Endothelial cell of umbilical vein (primary cell): ENCODE data around the gene KAZN. TPM values are rescaled to one million over a fixed set of nuclear protein-coding genes. Genes with fewer than 3 reads are reported as not detected.

Experiments used
- BruUV-seq: library from RNA; stranded (reverse); fragments of 400-500 nt; replicated peaks from 2 replicates; lab custom pipeline; 2021; lab: Mats Ljungman, UMichigan
- CTCF ChIA-PET: fragments of 300-600, 350-600 bp; sonication (Branson Sonifier 250); formaldehyde crosslinking; loops from one replicate; lab custom pipeline; 2021; ENCODE audit warnings: antibody characterized with exemption, inconsistent platforms; lab: Charles Lee
- POLR2A ChIA-PET: fragments of 300-600, 350-600 bp; sonication (Branson Sonifier 250); formaldehyde crosslinking; loops from one replicate; lab custom pipeline; 2021; ENCODE audit warnings: antibody characterized with exemption, inconsistent platforms; lab: Charles Lee
- DNase-seq: peaks from one replicate; pipeline ENCODE4 v3.0.0-alpha.2; 2011; ENCODE audit warnings: low read depth, low spot score
- FAIRE-seq: peaks from 2 replicates; lab custom pipeline; 2011; peaks lifted over from hg19 to GRCh38; lab: Jason Lieb, UNC
- H2AFZ ChIP-seq: 2 replicates; pipeline ENCODE4 v1.6.0; 2012; ENCODE audit warnings: low read depth, low read length, control low read depth, inconsistent platforms
- H3K27ac ChIP-seq: 2 replicates; pipeline ENCODE4 v1.5.1; 2011; ENCODE audit warnings: low read depth, mild to moderate bottlenecking, control low read depth, low read length, moderate library complexity; ENCODE audit not compliant: insufficient read depth
- H3K27me3 ChIP-seq, 2 experiments: 2 replicates each; pipeline versions ENCODE4 v1.6.0 to v1.6.1; 2011; ENCODE audit warnings: low read length in 2 of 2, mixed read lengths in 1 of 2; ENCODE audit not compliant: control insufficient read depth in 2 of 2, insufficient read depth in 2 of 2
- H3K36me3 ChIP-seq, 2 experiments: 2 replicates in 1 of 2; 3 replicates in 1 of 2; pipeline ENCODE4 v1.5.1; 2011; ENCODE audit warnings: low read length in 2 of 2, mild to moderate bottlenecking in 1 of 2, moderate library complexity in 1 of 2; ENCODE audit not compliant: control insufficient read depth in 2 of 2, insufficient read depth in 2 of 2; ENCODE audit errors: extremely low read depth in 1 of 2
- H3K4me1 ChIP-seq: 3 replicates; pipeline ENCODE4 v1.5.1; 2011; ENCODE audit warnings: mild to moderate bottlenecking, low read length; ENCODE audit not compliant: control insufficient read depth, insufficient read depth; ENCODE audit errors: extremely low read depth
- H3K4me2 ChIP-seq: 2 replicates; pipeline ENCODE4 v1.6.1; 2011; ENCODE audit warnings: low read length, control low read depth, mixed read lengths; ENCODE audit not compliant: insufficient read depth
- H3K4me3 ChIP-seq, 3 experiments: fragments of 200-600 bp in 1 of 3; sonication (generic), shearing (Covaris generic) in 1 of 3; replicated peaks in 1 of 3; 2 replicates each; pipeline ENCODE4 v1.5.1; 2011 to 2016; ENCODE audit warnings: control low read depth in 3 of 3, low read length in 3 of 3, mild to moderate bottlenecking in 2 of 3, inconsistent platforms in 1 of 3, low read depth in 1 of 3, moderate library complexity in 1 of 3; ENCODE audit not compliant: insufficient read depth in 1 of 3
- H3K79me2 ChIP-seq: 2 replicates; pipeline ENCODE4 v1.6.0; 2012; ENCODE audit warnings: low read length, inconsistent platforms; ENCODE audit not compliant: control insufficient read depth, insufficient read depth
- H3K9ac ChIP-seq: replicated peaks from 2 replicates; pipeline ENCODE3; 2011; ENCODE audit warnings: low read length, control low read depth; ENCODE audit not compliant: insufficient read depth; ENCODE audit errors: extremely low read depth
- H3K9me1 ChIP-seq: replicated peaks from 3 replicates; pipeline ENCODE4 v1.6.0; 2011; ENCODE audit warnings: mild to moderate bottlenecking, low read length; ENCODE audit not compliant: control insufficient read depth, insufficient read depth; ENCODE audit errors: extremely low read depth
- H3K9me3 ChIP-seq: replicated peaks from 2 replicates; pipeline ENCODE4 v1.5.1; 2012; ENCODE audit warnings: low read length, inconsistent platforms; ENCODE audit not compliant: control insufficient read depth, insufficient read depth
- H4K20me1 ChIP-seq: replicated peaks from 2 replicates; pipeline ENCODE3; 2011; ENCODE audit warnings: mild to moderate bottlenecking, low read length; ENCODE audit not compliant: control insufficient read depth, insufficient read depth; ENCODE audit errors: extremely low read depth
- CTCF ChIP-seq, 2 donors: IDR thresholded peaks; 1 replicate in 1 of 2; 2 replicates in 1 of 2; pipeline ENCODE4 v1.5.1; 2011; ENCODE audit warnings: low read length in 2 of 2, mild to moderate bottlenecking in 2 of 2, moderate library complexity in 2 of 2, control low read depth in 1 of 2, inconsistent platforms in 1 of 2, low read depth in 1 of 2; ENCODE audit not compliant: insufficient read depth in 1 of 2; ENCODE audit errors: extremely low read depth in 1 of 2
- FOS ChIP-seq: IDR thresholded peaks from 2 replicates; pipeline ENCODE4 v1.6.1; 2011; ENCODE audit warnings: mild to moderate bottlenecking, low read length, moderate library complexity, borderline replicate concordance; ENCODE audit not compliant: insufficient read depth
- GATA2 ChIP-seq: IDR thresholded peaks from 2 replicates; pipeline ENCODE4 v1.7.0; 2011; ENCODE audit warnings: low read depth, mild to moderate bottlenecking, moderate library complexity, mixed read lengths, low read length; ENCODE audit not compliant: insufficient read length, insufficient read depth
- JUN ChIP-seq: IDR thresholded peaks from 2 replicates; pipeline ENCODE4 v1.6.1; 2011; ENCODE audit warnings: borderline replicate concordance, low read depth; ENCODE audit not compliant: insufficient read length, insufficient read depth
- MYC ChIP-seq: IDR thresholded peaks from one replicate; pipeline ENCODE4 v1.6.1; 2011; ENCODE audit warnings: mild to moderate bottlenecking, low read depth, low read length
- POLR2A ChIP-seq: IDR thresholded peaks from 2 replicates; pipeline ENCODE4 v1.6.1; 2012; ENCODE audit warnings: low read depth, mild to moderate bottlenecking, control low read depth, low read length
- POLR2AphosphoS5 ChIP-seq: IDR thresholded peaks from 2 replicates; pipeline ENCODE4 v1.6.1; 2012; ENCODE audit warnings: low read depth, mild to moderate bottlenecking, control low read depth, low read length, moderate library complexity; ENCODE audit not compliant: insufficient read depth
- dilution Hi-C: fragments of 300-500 bp; cut with MboI; formaldehyde crosslinking; loops from one replicate; pipeline ENCODE4 v1.15.0; 2019; ENCODE audit warnings: low sequenced_read_pairs; ENCODE audit not compliant: extremely low pct_ligation_motif_present
- intact Hi-C: fragments of 100-400 bp; cut with micrococcal nuclease; formaldehyde crosslinking; loops from one replicate; pipeline ENCODE4 v1.10.0; 2022
- polyA plus RNA-seq, 4 experiments: library from polyadenylated mRNA; depleted of rRNA in 3 of 4; stranded (reverse) in 3 of 4; unstranded in 1 of 4; fragments of >200 nt; gene quantifications; 2 replicates each; pipeline versions ENCODE4 v1.2.1 to v1.2.3, GENCODE V29; 2011 to 2012; ENCODE audit warnings: missing spikeins in 1 of 4
- total RNA-seq: library from RNA; stranded (reverse); gene quantifications from 2 replicates; pipeline ENCODE4 v1.2.3, GENCODE V29; 2021

KAZN gene
- total and polyA plus RNA-seq, 2 donors (not counting 3 experiments of a cell fraction or from before 2014, with no cell fraction given), result 1.6 to 5.8 TPM

DNA sequence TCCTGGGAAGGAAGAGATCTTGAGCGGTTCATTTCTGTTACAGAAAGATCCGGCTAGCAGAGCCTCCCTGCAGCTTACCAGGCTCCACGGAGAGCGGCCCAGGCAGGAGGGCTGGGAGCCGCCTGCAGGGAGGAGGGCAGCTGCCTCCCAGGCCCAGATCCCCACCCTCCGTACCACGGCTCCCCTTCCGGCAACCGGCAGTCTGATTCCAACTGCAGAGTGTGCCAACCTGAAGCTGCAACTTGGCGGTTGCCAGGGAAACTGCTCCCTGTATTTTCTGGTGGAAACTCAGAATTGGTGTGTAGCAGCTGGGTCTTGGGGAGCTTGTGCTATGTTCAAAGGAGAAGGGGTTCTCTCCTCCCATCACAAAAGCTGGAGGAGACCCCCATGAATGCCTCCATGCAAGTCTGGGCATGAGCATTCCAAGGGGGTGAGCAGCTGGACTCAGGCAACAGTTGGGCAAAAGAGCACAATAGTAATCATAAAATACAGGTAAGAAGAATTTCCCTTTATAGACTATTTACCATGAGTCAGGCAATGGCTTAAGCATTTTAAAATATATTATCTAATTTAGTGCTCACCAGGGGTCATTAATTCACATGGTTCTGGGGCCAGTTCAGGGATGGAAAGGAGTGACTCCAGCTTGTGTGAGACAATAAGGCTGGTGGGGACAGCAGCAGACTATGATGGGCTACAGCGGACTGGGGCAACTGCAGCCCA, 46.1 kb upstream of the KAZN start:
- Histone ChIP-seq H3K9ac (no peak overlapping the region), H3K27me3 (no peaks in the 10 kb centered on the region), H3K4me2 (no peak overlapping the region), H2AFZ (no peak overlapping the region), H3K4me3 (no peak overlapping the region), H3K9me3 (no peaks in the 10 kb centered on the region), H3K27ac (no peak overlapping the region), H3K9me1 (no peaks in the 10 kb centered on the region), H4K20me1 (no peaks in the 10 kb centered on the region), H3K4me1 (no peaks in the 10 kb centered on the region), H3K79me2 (no peaks in the 10 kb centered on the region), H3K36me3 (no peaks in the 10 kb centered on the region)
- FAIRE-seq (no peak), DNase-seq (no peak)
- ChIA-PET CTCF (no interaction called here), POLR2A (no interaction called here)
- intact Hi-C loops (no loop called here), dilution Hi-C loops (no loop called here)
- TF ChIP-seq MYC (no peak), GATA2 (no peak), FOS (no peak), POLR2A (no peak)
- no TSS peak for BruUV-seq

DNA sequence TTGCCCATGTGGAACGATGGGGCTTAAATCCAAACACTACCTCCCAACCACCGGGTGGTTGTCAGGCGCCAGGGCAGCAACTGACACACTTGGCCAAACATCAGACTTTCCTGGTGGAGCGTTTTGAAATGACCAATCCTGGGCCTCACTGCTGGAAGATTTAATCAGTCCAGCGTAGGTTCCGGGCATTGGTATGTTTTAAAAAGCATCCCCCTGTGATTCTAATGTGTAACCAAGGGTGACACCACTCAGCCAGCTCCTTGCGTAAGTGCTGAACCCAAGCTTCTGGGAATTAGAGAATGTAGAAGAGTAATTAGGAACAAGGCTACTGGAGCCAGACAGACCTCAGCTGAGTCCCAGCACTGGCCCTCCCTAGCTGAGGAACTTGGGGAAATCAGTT, 44.8 kb upstream of the KAZN start:
- Histone ChIP-seq H3K79me2 (no peaks in the 10 kb centered on the region), H3K27ac (no peak overlapping the region), H2AFZ (no peak overlapping the region), H3K9me3 (no peaks in the 10 kb centered on the region), H3K4me2 (no peak overlapping the region), H4K20me1 (no peaks in the 10 kb centered on the region), H3K27me3 (no peaks in the 10 kb centered on the region), H3K9ac (no peak overlapping the region), H3K9me1 (no peaks in the 10 kb centered on the region), H3K4me3 (no peak overlapping the region), H3K36me3 (no peaks in the 10 kb centered on the region), H3K4me1 (no peaks in the 10 kb centered on the region)
- dilution Hi-C loops, result no loop called here
- CTCF ChIA-PET, result no interaction called here
- DNase-seq (no peak), FAIRE-seq (no peak)
- no peak for TF ChIP-seq CTCF (IDR thresholded peaks at IDR 0.05; ENCODE audit: extremely low read depth in 1 of 2, insufficient read depth in 1 of 2, low read depth in 1 of 2, low read length in 2 of 2)
- TF ChIP-seq JUN, result no peak
- no peak for TF ChIP-seq POLR2AphosphoS5
- no peak for TF ChIP-seq FOS
- intact Hi-C loops, result no loop called here
- POLR2A ChIA-PET, result no interaction called here
- no TSS peak for BruUV-seq
